GM12874 (cell line): ENCODE measurements around the gene RNF125.

Experiments used
- TF ChIP-seq, protein P1 (sequence below): IDR thresholded peaks from 2 replicates; pipeline ENCODE4 v1.5.1; 2011; ENCODE audit warnings: low read depth, mild to moderate bottlenecking, control low read depth, low read length, moderate library complexity; ENCODE audit not compliant: insufficient read depth

The RNF125 gene

DNA sequence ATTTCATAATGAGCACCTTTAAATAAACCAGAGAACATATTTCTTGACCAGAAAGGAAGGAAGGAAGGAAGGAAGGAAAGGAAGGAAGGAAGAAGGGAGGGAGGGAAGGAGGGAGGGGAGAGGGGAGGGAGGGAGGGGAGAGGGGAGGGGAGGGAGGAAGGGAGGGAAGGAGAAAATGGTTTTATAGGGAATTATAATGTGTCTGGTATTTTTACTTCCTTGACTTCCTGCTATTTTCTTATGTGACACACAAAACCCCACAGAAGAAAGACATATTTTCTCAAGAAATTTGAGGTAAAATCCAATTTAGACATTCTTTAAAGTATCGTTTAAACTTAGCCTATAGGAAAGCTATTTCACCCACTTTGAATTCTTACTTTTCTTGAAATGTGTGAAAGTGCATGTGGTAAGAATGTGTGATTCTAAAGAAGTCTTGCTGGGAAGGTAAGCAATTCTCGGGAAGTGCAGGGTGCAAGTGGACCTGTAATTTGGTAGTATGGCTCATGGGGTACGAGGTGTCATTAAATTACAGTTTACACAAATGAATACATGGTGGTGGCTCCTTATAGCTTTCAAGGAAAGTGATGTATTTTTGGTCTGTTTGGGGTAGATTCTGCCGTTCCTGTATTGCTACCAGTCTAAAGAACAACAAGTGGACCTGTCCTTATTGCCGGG lies 18.0 kb downstream of the RNF125 start:
- TF ChIP-seq, protein P1, sequence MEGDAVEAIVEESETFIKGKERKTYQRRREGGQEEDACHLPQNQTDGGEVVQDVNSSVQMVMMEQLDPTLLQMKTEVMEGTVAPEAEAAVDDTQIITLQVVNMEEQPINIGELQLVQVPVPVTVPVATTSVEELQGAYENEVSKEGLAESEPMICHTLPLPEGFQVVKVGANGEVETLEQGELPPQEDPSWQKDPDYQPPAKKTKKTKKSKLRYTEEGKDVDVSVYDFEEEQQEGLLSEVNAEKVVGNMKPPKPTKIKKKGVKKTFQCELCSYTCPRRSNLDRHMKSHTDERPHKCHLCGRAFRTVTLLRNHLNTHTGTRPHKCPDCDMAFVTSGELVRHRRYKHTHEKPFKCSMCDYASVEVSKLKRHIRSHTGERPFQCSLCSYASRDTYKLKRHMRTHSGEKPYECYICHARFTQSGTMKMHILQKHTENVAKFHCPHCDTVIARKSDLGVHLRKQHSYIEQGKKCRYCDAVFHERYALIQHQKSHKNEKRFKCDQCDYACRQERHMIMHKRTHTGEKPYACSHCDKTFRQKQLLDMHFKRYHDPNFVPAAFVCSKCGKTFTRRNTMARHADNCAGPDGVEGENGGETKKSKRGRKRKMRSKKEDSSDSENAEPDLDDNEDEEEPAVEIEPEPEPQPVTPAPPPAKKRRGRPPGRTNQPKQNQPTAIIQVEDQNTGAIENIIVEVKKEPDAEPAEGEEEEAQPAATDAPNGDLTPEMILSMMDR, result no peak

DNA sequence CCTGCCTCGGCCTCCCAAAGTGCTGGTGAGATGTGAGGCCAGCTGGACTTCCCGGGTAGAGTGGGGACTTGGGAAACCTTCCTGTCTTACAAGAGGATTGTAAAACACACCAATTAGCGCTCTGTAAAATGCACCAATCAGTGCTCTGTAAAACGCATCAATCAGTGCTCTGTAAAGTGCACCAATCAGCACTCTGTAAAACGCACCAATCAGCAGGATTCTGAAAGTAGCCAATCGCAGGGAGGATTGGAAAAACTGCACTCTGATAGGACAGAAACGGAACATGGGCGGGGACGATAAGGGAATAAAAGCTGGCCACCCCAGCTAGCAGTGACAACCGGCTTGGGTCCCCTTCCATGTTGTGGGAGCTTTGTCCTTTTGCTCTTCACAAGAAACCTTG lies 19.0 kb downstream of the RNF125 start:
- TF ChIP-seq, protein P1, result no peak

DNA sequence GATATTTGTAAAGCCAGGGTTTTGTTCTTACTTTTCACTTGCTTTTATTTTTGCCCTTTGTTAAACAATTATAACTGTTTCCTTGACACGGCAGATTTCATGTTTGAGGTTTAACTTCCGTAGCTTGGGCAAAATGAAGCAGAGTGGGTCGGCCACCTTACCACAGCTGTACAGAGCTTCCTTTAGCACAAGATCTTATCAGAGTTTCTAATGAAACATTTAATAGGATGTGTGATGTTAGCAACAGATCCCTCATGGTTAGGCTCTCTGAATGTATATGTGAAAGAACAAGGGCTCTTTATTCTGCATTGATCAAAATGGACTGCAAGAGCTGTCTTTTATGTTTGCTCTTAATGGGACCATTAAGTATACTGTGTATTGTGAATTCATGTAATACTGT lies 22.3 kb downstream of the RNF125 start:
- TF ChIP-seq, protein P1, result no peak

DNA sequence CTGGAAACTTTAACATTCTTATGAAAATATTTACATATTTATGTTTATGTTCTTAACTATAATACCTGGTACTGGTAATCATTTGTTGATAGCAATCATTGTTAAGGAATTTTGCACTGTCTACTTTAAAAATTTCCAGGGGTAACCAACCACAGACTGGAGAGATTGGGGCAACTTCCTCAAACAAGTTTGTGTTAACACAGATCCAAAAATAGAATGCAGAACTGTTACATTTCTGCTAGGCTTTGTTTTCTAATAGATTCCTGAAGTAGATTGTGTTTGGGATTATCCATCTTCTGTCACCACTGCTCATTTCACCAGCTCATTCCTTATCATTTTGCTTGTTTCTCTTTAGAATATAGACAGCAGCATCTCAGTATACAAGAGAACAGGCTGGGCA lies 23.7 kb downstream of the RNF125 start:
- TF ChIP-seq, protein P1, result no peak

DNA sequence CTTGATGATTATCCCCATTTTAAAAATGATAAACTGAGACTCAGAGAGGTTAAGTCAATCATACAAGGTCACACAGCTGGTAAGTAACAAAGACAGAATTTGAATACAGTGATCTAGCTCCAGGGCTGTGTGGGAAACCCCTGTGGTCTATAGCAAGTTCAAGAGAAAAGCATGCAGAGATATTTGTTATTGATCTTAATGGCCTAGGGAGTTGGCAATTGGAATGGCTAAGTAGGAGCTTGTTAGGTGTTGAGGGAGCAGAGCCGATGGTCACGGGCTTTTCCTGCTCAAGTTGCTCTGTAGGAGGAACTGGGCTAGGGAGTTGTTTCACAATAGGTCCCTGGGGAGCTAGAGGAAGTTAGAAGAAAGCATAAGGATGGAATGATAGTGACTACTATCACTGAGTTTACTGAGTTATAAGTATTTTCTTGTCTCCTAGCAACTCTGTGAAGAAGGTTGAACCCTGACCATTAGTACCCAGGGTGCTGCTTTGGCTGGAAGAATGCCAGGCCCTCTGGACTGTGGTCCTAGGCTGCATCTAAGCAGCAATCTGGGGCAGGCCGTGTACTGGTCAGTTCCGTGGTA lies 30.0 kb downstream of the RNF125 start:
- TF ChIP-seq, protein P1, result no peak

DNA sequence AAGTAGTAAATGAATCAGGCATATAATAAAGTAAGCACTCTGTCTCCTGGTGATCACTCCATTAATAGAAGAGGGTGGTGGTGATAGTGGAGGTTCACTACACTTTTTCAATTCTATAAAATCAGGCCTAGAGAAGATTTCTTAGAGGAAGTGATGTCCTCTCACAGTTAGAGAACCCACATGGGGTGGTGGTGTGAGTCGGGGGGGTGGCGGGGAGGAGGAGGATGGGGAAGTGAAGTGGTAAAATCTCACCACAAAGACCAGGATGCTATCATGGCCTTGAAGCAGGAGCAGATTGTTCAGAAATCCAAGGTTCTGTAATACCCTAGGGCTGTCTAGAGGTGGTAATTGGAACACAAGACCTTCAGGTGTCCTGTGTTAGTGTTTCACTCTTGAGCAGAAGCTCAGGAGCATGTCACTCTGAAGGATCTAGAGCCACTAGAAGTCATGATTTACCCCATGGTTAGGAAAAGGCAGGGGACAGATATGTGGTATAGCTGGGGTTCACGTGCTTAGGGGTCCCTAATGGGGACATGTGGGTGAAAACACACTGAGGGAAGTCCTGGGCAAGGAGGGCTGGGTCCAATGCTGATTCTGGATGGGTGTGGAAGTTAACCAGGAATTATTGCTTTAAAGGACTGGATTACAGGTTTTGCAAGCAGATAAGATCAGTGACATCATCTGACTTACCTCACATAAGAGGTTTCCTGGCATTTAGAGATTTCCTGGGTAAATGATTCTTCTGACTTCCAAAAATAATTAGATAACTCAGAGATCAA lies 31.0 kb downstream of the RNF125 start:
- TF ChIP-seq, protein P1, result no peak

DNA sequence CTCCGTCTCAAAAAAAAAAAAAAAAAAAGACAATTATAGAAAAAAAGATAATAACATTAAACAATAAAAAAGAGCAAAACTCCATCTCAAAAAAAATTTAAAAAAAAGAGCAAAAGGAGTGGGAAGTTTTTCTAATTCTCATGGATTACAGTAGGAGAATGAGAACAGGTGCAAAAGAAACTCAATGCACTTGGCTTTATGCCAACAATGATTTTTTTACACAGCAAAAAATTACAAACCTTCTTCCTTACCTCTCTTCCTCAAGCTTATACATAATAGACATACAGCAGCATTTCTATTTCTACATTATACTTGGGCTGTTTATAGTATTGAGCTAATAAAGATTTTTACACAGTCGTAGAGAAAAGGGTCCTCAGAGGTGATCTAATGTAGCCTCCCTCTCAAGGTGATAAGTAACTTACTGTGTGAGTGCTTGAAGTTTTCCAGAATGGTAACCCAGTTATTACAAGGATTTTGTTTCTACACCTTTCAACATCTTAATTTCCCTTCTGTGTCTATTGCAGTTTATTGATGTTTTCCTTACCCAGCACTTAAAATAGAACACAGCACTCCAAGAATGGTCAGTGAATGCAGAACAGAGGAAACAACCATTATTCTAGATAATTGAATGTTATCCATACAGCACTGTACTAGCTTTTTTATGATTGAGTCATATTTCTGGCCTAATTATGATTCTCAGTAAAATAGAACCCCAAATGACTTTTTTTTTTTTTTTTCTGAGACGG lies 38.2 kb downstream of the RNF125 start:
- TF ChIP-seq, protein P1, result no peak
